Stimulated activated naive B cell treated with anti-CD40 and anti-IgM and Interleukin-4, amounts not matched to agents 10 μg/mL and 1 μg/mL and 100 μg/mL, for 72 hours (primary cell): ENCODE results near the gene RERE.
"Not testable (repeated sequence)": the region's sequence is repeated elsewhere in the genome, so short reads cannot be mapped to it uniquely, and the experiment has no call there.

Experiments used
- ATAC-seq, 2 donors: fragments of 150-1000 bp; cut with Tn5 transposase; replicated peaks; 2 replicates each; pipeline ENCODE4 v1.10.0; 2021; ENCODE audit warnings: moderate library complexity in 1 of 2
- DNase-seq: peaks from one replicate; pipeline ENCODE4 v3.0.0; 2021
- H3K27ac Mint-ChIP-seq: one replicate; pipeline ENCODE4 v1.8.0; 2022; ENCODE audit warnings: mild to moderate bottlenecking, mixed read lengths
- H3K27me3 Mint-ChIP-seq, 2 donors: one replicate each; pipeline ENCODE4 v1.8.0; 2022; ENCODE audit warnings: mixed read lengths in 2 of 2
- H3K36me3 Mint-ChIP-seq, 2 donors: one replicate each; pipeline ENCODE4 v1.8.0; 2022; ENCODE audit warnings: mixed read lengths in 2 of 2, mild to moderate bottlenecking in 1 of 2
- H3K4me1 Mint-ChIP-seq, 2 donors: one replicate each; pipeline ENCODE4 v1.8.0; 2022; ENCODE audit warnings: mixed read lengths in 2 of 2, mild to moderate bottlenecking in 1 of 2
- H3K4me3 Mint-ChIP-seq, 2 donors: one replicate each; pipeline ENCODE4 v1.8.0; 2022; ENCODE audit warnings: mild to moderate bottlenecking in 2 of 2, mixed read lengths in 2 of 2, moderate library complexity in 1 of 2
- H3K9me3 Mint-ChIP-seq, 2 donors: one replicate each; pipeline ENCODE4 v1.8.0; 2022; ENCODE audit warnings: mixed read lengths in 2 of 2, mild to moderate bottlenecking in 1 of 2

The RERE gene

GRCh38 chr1:8450312-8450711 lies 367.1 kb downstream of the RERE start:
- Mint-ChIP-seq H3K9me3 (no peaks in the 10 kb centered on the region), H3K36me3 (peaks cover 21 to 41% of the 10 kb centered on the region in 2 donors), H3K27me3 (no peaks in the 10 kb centered on the region), H3K27ac (no peak overlapping the region), H3K4me1 (peaks cover 7 to 27% of the 10 kb centered on the region in 2 donors), H3K4me3 (no peak overlapping the region)
- no peak for ATAC-seq
- DNase-seq, result no peak

DNA sequence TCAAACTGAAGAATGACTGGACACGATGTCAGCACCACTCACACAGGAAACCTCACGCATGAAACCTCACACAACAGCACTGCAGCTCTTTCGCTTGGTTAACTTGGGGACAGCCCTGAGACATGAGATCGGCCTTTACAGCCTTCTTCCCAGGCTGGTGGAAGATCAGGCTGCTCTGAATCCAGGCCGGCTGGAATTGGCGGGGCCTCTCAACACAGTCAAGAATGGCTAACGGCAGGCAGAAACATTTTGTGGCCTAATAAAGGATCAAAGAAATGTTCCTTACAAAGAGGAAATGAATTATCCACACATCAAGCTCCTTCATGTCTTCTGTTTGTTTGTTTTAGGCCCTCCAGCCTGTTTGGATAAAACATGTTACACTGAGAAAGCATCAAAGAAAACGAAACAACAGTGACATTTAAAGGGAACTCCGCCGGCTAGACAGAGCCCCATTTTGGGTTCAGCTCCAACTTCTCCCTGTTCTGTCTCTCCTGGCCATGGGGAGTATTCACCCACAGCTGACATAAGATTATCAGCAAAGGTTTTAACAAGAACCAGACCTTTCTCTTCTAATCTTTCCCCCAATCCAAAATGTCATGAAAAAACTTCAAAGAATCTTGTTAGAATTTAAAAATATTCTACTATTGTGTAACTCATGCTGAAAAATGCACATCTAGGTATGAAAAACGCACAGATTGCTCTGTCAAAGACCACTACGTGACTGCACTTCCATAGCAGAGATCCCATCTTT lies 368.4 kb downstream of the RERE start:
- Mint-ChIP-seq H3K4me1 (peaks cover 7 to 23% of the 10 kb centered on the region in 2 donors), H3K4me3 (no peak overlapping the region), H3K27me3 (no peaks in the 10 kb centered on the region), H3K9me3 (no peaks in the 10 kb centered on the region), H3K27ac (no peak overlapping the region), H3K36me3 (peaks cover 23 to 44% of the 10 kb centered on the region in 2 donors)
- DNase-seq (no peak), ATAC-seq (no peak)

- not testable (repeated sequence) for H3K27ac Mint-ChIP-seq, ATAC-seq, DNase-seq, H3K4me3 Mint-ChIP-seq, H3K27me3 Mint-ChIP-seq, H3K9me3 Mint-ChIP-seq
- Mint-ChIP-seq H3K4me1 (peaks cover 7 to 23% of the 10 kb centered on the region in 2 donors), H3K36me3 (peaks cover 23 to 41% of the 10 kb centered on the region in 2 donors)
Observed at GRCh38 chr1:8448505-8448904, 368.9 kb downstream of the RERE start.

- no peak overlapping the region for H3K27ac Mint-ChIP-seq
- no peak for ATAC-seq
- H3K4me1 Mint-ChIP-seq, result peaks cover 7 to 26% of the 10 kb centered on the region in 2 donors
- peaks cover 26 to 45% of the 10 kb centered on the region in 2 donors for H3K36me3 Mint-ChIP-seq
- no peaks in the 10 kb centered on the region for H3K27me3 Mint-ChIP-seq
- peaks cover 0 to 2% of the 10 kb centered on the region in 2 donors for H3K9me3 Mint-ChIP-seq
- no peak overlapping the region for H3K4me3 Mint-ChIP-seq
- no peak for DNase-seq
Observed at GRCh38 chr1:8447616-8448150, 369.8 kb downstream of the RERE start.

GRCh38 chr1:8446119-8446518 lies 371.3 kb downstream of the RERE start:
- not testable (repeated sequence) for H3K27me3 Mint-ChIP-seq, H3K4me3 Mint-ChIP-seq, ATAC-seq, H3K27ac Mint-ChIP-seq, H3K9me3 Mint-ChIP-seq, DNase-seq
- Mint-ChIP-seq H3K36me3 (peaks cover 30 to 52% of the 10 kb centered on the region in 2 donors), H3K4me1 (peaks cover 10 to 34% of the 10 kb centered on the region in 2 donors)

- H3K9me3 Mint-ChIP-seq, result peaks cover 0 to 5% of the 10 kb centered on the region in 2 donors
- no peak overlapping the region for H3K4me3 Mint-ChIP-seq
- DNase-seq, result no peak
- no peaks in the 10 kb centered on the region for H3K27me3 Mint-ChIP-seq
- H3K4me1 Mint-ChIP-seq, result peaks cover 18 to 53% of the 10 kb centered on the region in 2 donors
- peaks cover 31 to 49% of the 10 kb centered on the region in 2 donors for H3K36me3 Mint-ChIP-seq
- ATAC-seq, result no peak
- H3K27ac Mint-ChIP-seq, result no peak overlapping the region
Observed at GRCh38 chr1:8443558-8444194, 373.8 kb downstream of the RERE start.

GRCh38 chr1:8441426-8441825 lies 376.0 kb downstream of the RERE start:
- no peak overlapping the region for H3K4me3 Mint-ChIP-seq
- no peak overlapping the region for H3K27ac Mint-ChIP-seq
- ATAC-seq, result no peak

GRCh38 chr1:8439015-8439702 lies 378.3 kb downstream of the RERE start:
- H3K4me1 Mint-ChIP-seq, result peaks cover 27 to 42% of the 10 kb centered on the region in 2 donors
- H3K27ac Mint-ChIP-seq, result peak overlapping the region; percentile 91
- DNase-seq, result peak; percentile 30
- ATAC-seq, result peak; percentile 90 to 94
- H3K36me3 Mint-ChIP-seq, result peaks cover 20 to 23% of the 10 kb centered on the region in 2 donors
- H3K4me3 Mint-ChIP-seq, result no peak overlapping the region
- peaks cover 0 to 5% of the 10 kb centered on the region in 2 donors for H3K9me3 Mint-ChIP-seq
- H3K27me3 Mint-ChIP-seq, result no peaks in the 10 kb centered on the region

More at GRCh38 chr1:8441426-8441825, 376.0 kb downstream of the RERE start:
- Mint-ChIP-seq H3K27me3 (no peaks in the 10 kb centered on the region), H3K9me3 (peaks cover 0 to 5% of the 10 kb centered on the region in 2 donors), H3K4me1 (peaks cover 18 to 42% of the 10 kb centered on the region in 2 donors), H3K36me3 (peaks cover 16 to 29% of the 10 kb centered on the region in 2 donors)
- no peak for DNase-seq

DNA sequence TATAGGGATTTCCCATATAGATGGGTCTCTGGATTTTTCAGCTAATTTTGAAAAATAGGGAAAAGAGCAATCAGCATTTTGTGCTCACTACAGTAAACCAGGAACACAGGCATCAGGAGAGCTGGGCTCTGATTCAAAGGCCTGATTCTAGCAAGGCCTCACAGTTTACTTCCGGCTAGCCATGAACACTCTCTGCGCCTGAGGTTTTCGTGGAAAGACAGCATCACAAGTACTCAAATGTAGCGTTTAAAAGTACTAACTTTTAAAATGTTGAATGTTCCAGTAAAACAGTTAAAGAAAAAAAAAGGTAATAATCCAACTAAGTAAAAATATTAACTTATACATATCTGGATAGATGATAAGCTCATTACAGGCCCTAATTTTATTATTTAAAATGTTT lies 379.0 kb downstream of the RERE start:
- ATAC-seq (no peak), DNase-seq (no peak)
- H3K4me1 Mint-ChIP-seq, result peaks cover 27 to 42% of the 10 kb centered on the region in 2 donors
- no peak overlapping the region for H3K27ac Mint-ChIP-seq
- peaks cover 0 to 5% of the 10 kb centered on the region in 2 donors for H3K9me3 Mint-ChIP-seq
- H3K36me3 Mint-ChIP-seq, result peaks cover 17 to 26% of the 10 kb centered on the region in 2 donors
- no peaks in the 10 kb centered on the region for H3K27me3 Mint-ChIP-seq
- no peak overlapping the region for H3K4me3 Mint-ChIP-seq

DNA sequence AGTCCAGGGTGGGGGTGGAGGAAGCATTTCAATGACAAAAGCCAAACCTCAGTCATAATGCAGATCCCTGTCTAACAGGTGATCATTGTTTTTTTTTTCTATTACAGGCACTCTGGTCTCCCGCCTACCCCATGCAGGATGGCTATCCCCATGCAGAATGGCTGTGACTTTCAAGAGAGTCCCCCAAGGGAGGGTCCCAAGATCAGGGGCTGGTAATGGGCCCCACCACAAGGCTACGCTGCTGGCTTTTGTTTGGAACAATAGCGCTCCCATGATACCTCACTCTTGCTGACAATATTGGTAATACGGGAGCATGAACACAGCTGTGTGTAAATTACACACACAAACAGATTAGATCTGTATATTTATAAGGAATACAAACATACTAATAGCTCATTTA lies 380.1 kb downstream of the RERE start:
- Mint-ChIP-seq H3K36me3 (peaks cover 12 to 20% of the 10 kb centered on the region in 2 donors), H3K4me1 (peaks cover 28 to 39% of the 10 kb centered on the region in 2 donors), H3K9me3 (no peaks in the 10 kb centered on the region), H3K27me3 (no peaks in the 10 kb centered on the region), H3K4me3 (no peak overlapping the region), H3K27ac (no peak overlapping the region)
- no peak for DNase-seq
- ATAC-seq, result no peak

DNA sequence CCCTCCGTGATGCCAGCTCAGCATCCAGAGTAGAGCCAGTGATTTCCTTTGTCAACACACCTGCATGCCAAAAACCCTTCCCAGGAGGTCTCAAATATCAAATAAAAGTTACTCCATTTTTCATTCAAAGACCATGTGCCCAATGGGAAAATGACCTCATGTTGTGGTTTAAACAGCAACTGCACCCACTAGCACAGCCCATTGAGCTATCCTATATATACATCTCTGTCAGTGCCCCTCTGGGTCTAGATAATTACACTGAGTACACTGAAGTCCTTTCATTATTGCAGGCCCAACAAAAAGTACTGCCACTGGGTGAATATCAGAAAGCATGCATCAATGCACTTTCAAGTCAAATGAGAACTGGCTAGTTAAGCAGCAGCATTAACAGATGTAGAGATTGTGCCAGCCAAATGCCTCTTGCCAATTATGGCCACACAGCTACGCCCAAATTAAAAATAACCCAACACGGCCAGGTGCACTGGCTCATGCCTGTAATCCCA lies 381.8 kb downstream of the RERE start:
- Mint-ChIP-seq H3K4me1 (peaks cover 38 to 49% of the 10 kb centered on the region in 2 donors), H3K9me3 (no peaks in the 10 kb centered on the region), H3K27me3 (no peaks in the 10 kb centered on the region), H3K27ac (peak overlapping the region; percentile 81), H3K4me3 (peak overlapping the region; percentile 10 to 30), H3K36me3 (peaks cover 14 to 31% of the 10 kb centered on the region in 2 donors)
- DNase-seq (no peak), ATAC-seq (peak; percentile 40 to 57)

GRCh38 chr1:8434101-8434500 lies 383.3 kb downstream of the RERE start:
- peaks cover 45 to 52% of the 10 kb centered on the region in 2 donors for H3K4me1 Mint-ChIP-seq
- H3K27me3 Mint-ChIP-seq, result no peaks in the 10 kb centered on the region
- no peak overlapping the region for H3K27ac Mint-ChIP-seq
- H3K36me3 Mint-ChIP-seq, result peaks cover 15 to 34% of the 10 kb centered on the region in 2 donors
- ATAC-seq (no peak), DNase-seq (no peak)
- no peaks in the 10 kb centered on the region for H3K9me3 Mint-ChIP-seq
- no peak overlapping the region for H3K4me3 Mint-ChIP-seq

- no peak overlapping the region for H3K27ac Mint-ChIP-seq
- H3K36me3 Mint-ChIP-seq, result peaks cover 18 to 40% of the 10 kb centered on the region in 2 donors
- H3K4me1 Mint-ChIP-seq, result peaks cover 51 to 67% of the 10 kb centered on the region in 2 donors
- H3K27me3 Mint-ChIP-seq, result no peaks in the 10 kb centered on the region
- H3K4me3 Mint-ChIP-seq, result peak overlapping the region in 1 of 2 donors; percentile 39
- no peaks in the 10 kb centered on the region for H3K9me3 Mint-ChIP-seq
- ATAC-seq (no peak), DNase-seq (no peak)
Observed at GRCh38 chr1:8431784-8432183, 385.7 kb downstream of the RERE start.

DNA sequence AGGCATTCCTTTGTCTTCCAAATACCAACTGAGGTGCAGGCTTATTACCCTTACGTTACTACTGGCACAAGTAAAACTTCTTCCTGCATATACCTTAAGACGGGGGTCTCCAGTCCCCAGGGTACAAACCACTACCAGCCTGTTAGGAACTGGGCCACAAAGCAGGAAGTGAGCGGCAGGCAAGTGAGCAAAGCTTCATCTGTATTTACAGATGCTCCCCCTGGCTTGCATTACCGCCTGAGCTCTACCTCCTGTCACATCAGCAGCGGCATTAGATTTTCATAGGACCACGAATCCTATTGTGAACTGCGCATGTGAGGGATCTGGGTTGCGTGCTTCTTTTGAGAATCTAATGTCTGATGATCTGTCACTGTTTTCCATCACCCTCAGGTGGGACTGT lies 386.4 kb downstream of the RERE start:
- H3K27ac Mint-ChIP-seq, result peak overlapping the region; percentile 72
- H3K4me3 Mint-ChIP-seq, result peak overlapping the region in 1 of 2 donors; percentile 10
- ATAC-seq (peak; percentile 28 to 39), DNase-seq (peak; percentile 20)
- no peaks in the 10 kb centered on the region for H3K27me3 Mint-ChIP-seq
- peaks cover 55 to 74% of the 10 kb centered on the region in 2 donors for H3K4me1 Mint-ChIP-seq
- no peaks in the 10 kb centered on the region for H3K9me3 Mint-ChIP-seq
- peaks cover 22 to 45% of the 10 kb centered on the region in 2 donors for H3K36me3 Mint-ChIP-seq
